NCI-H2171 treated with DMSO at 0.1 percent for 48 hours (cell line): ENCODE results near the gene PLCH2.
"Not testable (repeated sequence)": the region's sequence is repeated elsewhere in the genome, so short reads cannot be mapped to it uniquely, and the experiment has no call there.

Source experiments
- DNase-seq: peaks from one replicate; lab custom pipeline; 2025; lab: John Stamatoyannopoulos, UW

Gene PLCH2

GRCh38 chr1:2440346-2440745 lies 35.7 kb upstream of the PLCH2 start:
- not testable (repeated sequence) for DNase-seq

GRCh38 chr1:2441746-2442145 lies 34.3 kb upstream of the PLCH2 start:
- no peak for DNase-seq

GRCh38 chr1:2442661-2443060 lies 33.4 kb upstream of the PLCH2 start:
- DNase-seq = no peak

GRCh38 chr1:2443277-2444137 lies 32.6 kb upstream of the PLCH2 start:
- no peak for DNase-seq

- DNase-seq = no peak
Measured at GRCh38 chr1:2444138-2444591, 31.9 kb upstream of the PLCH2 start.

- DNase-seq = no peak
Measured at GRCh38 chr1:2445162-2445822, 30.8 kb upstream of the PLCH2 start.

- no peak for DNase-seq
Measured at GRCh38 chr1:2445823-2446215, 30.3 kb upstream of the PLCH2 start.

GRCh38 chr1:2446394-2446793 lies 29.7 kb upstream of the PLCH2 start:
- DNase-seq = no peak

GRCh38 chr1:2446861-2447260 lies 29.2 kb upstream of the PLCH2 start:
- DNase-seq = no peak

GRCh38 chr1:2447276-2448097 lies 28.6 kb upstream of the PLCH2 start:
- DNase-seq = no peak

GRCh38 chr1:2448098-2448445 lies 28.0 kb upstream of the PLCH2 start:
- no peak for DNase-seq

- DNase-seq = no peak
Measured at GRCh38 chr1:2449636-2450454, 26.2 kb upstream of the PLCH2 start.

- peak; percentile 23 for DNase-seq
Measured at GRCh38 chr1:2451741-2452140, 24.3 kb upstream of the PLCH2 start.

GRCh38 chr1:2452201-2452931 lies 23.7 kb upstream of the PLCH2 start:
- DNase-seq = peak; percentile 89

GRCh38 chr1:2452932-2453315 lies 23.2 kb upstream of the PLCH2 start:
- no peak for DNase-seq

- DNase-seq = no peak
Measured at GRCh38 chr1:2454227-2454626, 21.9 kb upstream of the PLCH2 start.

- no peak for DNase-seq
Measured at GRCh38 chr1:2455757-2456156, 20.3 kb upstream of the PLCH2 start.

GRCh38 chr1:2457444-2457843 lies 18.6 kb upstream of the PLCH2 start:
- no peak for DNase-seq

- no peak for DNase-seq
Measured at GRCh38 chr1:2458687-2459086, 17.4 kb upstream of the PLCH2 start.

GRCh38 chr1:2459102-2459753 lies 16.9 kb upstream of the PLCH2 start:
- DNase-seq = not testable (repeated sequence)

- no peak for DNase-seq
Measured at GRCh38 chr1:2459757-2460156, 16.3 kb upstream of the PLCH2 start.
